ENCODE measurements around the gene NEO1.

The NEO1 gene

DNA sequence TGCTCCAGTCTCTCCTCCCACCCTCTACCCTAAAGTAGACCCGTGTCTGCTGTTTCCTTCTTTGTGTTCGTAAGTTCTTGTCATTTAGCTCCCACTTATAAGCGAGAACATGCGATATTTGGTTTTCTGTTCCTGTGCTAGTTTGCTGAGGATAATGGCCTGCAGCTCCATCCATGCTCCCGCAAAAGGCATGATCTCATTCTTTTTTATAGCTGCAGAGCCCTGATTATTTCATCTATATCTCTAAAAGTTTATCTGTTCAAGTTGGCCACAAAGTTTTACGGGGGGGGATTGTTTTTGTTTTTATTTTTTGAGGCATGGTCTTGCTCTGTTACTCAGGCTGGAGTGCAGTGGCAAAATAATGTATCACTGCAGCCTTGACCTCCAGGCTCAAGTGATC, 4.4 kb upstream of the NEO1 start (continued):
- TF ChIP-seq, protein P1, sequence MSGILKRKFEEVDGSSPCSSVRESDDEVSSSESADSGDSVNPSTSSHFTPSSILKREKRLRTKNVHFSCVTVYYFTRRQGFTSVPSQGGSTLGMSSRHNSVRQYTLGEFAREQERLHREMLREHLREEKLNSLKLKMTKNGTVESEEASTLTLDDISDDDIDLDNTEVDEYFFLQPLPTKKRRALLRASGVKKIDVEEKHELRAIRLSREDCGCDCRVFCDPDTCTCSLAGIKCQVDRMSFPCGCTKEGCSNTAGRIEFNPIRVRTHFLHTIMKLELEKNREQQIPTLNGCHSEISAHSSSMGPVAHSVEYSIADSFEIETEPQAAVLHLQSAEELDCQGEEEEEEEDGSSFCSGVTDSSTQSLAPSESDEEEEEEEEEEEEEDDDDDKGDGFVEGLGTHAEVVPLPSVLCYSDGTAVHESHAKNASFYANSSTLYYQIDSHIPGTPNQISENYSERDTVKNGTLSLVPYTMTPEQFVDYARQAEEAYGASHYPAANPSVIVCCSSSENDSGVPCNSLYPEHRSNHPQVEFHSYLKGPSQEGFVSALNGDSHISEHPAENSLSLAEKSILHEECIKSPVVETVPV (CRISPR knock-in tag; IDR thresholded peaks at IDR 0.05) = no peak
- TF ChIP-seq ZNF8 (CRISPR knock-in tag; IDR thresholded peaks at IDR 0.05) (no peak), ZFP30 (CRISPR knock-in tag; IDR thresholded peaks at IDR 0.05) (no peak), ISL1 (CRISPR knock-in tag; IDR thresholded peaks at IDR 0.05) (no peak), ZNF565 (CRISPR knock-in tag; conservative IDR thresholded peaks at IDR 0.05; ENCODE audit: low read depth) (no peak), ZFP3 (CRISPR knock-in tag; IDR thresholded peaks at IDR 0.05) (no peak), OSR1 (CRISPR knock-in tag; IDR thresholded peaks at IDR 0.05) (no peak), ESRRG (CRISPR knock-in tag; IDR thresholded peaks at IDR 0.05) (no peak)

DNA sequence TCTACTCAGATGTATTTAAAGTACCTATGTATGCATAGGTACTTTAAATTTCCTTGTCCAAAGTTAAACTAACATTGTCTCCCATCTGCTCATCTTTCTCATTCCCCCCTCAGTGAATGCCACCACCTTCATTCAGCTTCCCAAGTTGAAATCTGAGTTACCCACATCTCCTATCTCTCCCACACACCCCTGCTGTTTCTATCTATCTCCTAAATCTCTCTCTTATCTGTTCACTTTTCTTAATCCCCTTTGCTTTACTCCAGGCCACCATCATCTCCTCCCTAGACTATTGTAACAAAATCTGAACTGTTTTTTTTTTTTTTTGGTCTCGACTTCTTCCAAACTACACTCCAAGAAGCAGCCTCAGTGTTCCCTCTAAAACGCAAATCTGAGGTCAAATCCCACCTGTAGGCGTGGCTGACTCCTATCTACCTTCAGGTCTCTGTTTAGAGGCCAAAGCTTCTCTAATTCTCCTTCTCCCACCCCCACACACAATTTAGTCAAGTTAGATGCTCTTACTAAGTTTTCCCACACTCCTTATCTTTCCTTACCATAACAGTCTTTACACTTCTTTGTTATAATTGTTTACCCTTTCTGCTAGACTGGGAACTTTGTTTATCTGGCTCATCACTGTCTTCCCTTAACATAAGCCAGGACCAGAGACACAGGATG, 3.5 kb upstream of the NEO1 start:
- TF ChIP-seq ISL1 (CRISPR knock-in tag; IDR thresholded peaks at IDR 0.05) (no peak), TCF4 (CRISPR knock-in tag; IDR thresholded peaks at IDR 0.05; ENCODE audit: borderline replicate concordance) (0 out of 2 replicates have a peak, but pooled peaks have one; percentile 17), GLIS3 (CRISPR knock-in tag; IDR thresholded peaks at IDR 0.05) (no peak), ZNF70 (CRISPR knock-in tag; IDR thresholded peaks at IDR 0.05) (no peak), CSDC2 (CRISPR knock-in tag; IDR thresholded peaks at IDR 0.05) (no peak), BACH2 (CRISPR knock-in tag; IDR thresholded peaks at IDR 0.05; ENCODE audit: borderline replicate concordance) (no peak)

DNA sequence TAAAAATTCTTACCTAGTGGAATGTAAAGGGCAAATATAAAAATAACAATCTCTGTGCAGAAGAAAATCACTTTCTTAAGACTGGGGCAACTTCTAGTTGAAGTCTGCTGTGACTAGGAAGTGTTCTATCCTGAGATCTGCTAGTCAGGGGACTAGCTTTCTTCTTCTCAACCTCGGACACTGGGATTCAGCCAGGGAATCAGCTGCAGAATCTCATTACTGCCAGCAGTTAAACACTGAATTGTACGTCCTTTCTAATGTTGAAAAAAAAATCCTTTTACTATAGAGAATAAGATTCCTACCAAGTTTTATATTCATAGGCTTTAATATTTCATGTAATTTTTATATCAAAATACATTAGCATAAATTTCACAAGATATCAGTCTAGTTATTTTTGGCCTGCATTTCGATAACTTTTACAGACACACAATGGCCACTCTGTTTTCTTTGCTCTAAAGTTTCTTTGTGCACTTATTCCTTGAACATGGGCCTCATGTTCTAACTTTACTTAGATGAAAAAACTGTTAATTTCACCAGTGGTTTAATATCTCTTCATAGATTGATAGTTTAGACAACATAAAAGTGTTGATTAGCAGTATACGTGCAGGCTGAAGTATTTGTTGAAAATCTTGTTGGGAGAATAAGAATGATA, 2.6 kb upstream of the NEO1 start:
- TF ChIP-seq ZFP3 (CRISPR knock-in tag; IDR thresholded peaks at IDR 0.05) = no peak
- no peak for TF ChIP-seq ZC3H10 (CRISPR knock-in tag; IDR thresholded peaks at IDR 0.05)
- TF ChIP-seq OSR1 (CRISPR knock-in tag; IDR thresholded peaks at IDR 0.05) = no peak
- no peak for TF ChIP-seq TCF4 (CRISPR knock-in tag; IDR thresholded peaks at IDR 0.05; ENCODE audit: borderline replicate concordance)
- TF ChIP-seq ESRRG (CRISPR knock-in tag; IDR thresholded peaks at IDR 0.05) = no peak
- no peak for TF ChIP-seq ISL1 (CRISPR knock-in tag; IDR thresholded peaks at IDR 0.05)
- no peak for TF ChIP-seq PPARA (CRISPR knock-in tag; IDR thresholded peaks at IDR 0.05; ENCODE audit: borderline replicate concordance)
- no peak for TF ChIP-seq ZNF70 (CRISPR knock-in tag; IDR thresholded peaks at IDR 0.05)
- no peak for TF ChIP-seq ARNTL (CRISPR knock-in tag; IDR thresholded peaks at IDR 0.05; ENCODE audit: borderline replicate concordance, low read depth)
- no peak for TF ChIP-seq RARB (CRISPR knock-in tag; IDR thresholded peaks at IDR 0.05)
- TF ChIP-seq, protein P2, sequence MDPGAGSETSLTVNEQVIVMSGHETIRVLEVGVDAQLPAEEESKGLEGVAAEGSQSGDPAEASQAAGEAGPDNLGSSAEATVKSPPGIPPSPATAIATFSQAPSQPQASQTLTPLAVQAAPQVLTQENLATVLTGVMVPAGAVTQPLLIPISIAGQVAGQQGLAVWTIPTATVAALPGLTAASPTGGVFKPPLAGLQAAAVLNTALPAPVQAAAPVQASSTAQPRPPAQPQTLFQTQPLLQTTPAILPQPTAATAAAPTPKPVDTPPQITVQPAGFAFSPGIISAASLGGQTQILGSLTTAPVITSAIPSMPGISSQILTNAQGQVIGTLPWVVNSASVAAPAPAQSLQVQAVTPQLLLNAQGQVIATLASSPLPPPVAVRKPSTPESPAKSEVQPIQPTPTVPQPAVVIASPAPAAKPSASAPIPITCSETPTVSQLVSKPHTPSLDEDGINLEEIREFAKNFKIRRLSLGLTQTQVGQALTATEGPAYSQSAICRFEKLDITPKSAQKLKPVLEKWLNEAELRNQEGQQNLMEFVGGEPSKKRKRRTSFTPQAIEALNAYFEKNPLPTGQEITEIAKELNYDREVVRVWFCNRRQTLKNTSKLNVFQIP (CRISPR knock-in tag; IDR thresholded peaks at IDR 0.05; ENCODE audit: borderline replicate concordance, low read depth) = no peak
- no peak for TF ChIP-seq ZFP30 (CRISPR knock-in tag; IDR thresholded peaks at IDR 0.05)
- no peak for TF ChIP-seq SNAI2 (CRISPR knock-in tag; IDR thresholded peaks at IDR 0.05)
- no peak for ATAC-seq

More for the DNA sequence above, 3.5 kb upstream of the NEO1 start:
- no peak for ATAC-seq

DNA sequence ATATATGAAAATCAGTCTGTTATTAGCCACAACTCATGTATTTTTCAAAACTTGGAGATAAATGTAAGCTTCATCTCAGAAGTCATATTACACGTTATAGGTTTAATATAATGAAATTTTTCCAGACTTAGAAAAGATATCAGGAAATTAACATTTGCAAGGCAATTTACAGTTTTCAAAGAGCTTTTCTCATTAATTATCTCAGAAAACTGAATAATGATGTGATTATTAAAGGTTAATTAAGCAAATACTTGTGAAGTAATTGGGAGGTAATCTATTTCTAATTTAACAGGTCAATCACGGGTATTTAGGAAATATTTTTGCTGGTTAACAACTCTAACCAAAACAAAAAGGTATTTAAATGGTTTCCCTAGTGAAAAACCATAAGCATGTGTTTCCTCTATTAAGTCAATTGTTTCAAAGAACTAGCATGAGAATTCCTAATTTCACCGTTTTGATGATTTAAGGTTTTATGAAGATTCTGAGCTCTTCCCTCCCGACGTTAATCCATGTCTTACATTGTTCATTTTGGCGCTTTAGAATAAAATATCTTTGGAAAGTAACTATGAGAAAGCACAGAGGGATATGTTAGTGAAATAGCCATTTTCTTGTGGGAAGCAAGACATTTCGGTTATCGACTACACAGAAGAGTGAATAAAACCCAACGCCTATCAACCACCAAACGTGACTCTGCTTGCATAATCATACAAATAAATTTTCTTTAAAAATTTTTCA, 1.5 kb upstream of the NEO1 start:
- TF ChIP-seq ZFP30 (CRISPR knock-in tag; IDR thresholded peaks at IDR 0.05) (no peak), GLIS3 (CRISPR knock-in tag; IDR thresholded peaks at IDR 0.05) (no peak), ZC3H10 (CRISPR knock-in tag; IDR thresholded peaks at IDR 0.05) (no peak), ESRRG (CRISPR knock-in tag; IDR thresholded peaks at IDR 0.05) (no peak), ZFP3 (CRISPR knock-in tag; IDR thresholded peaks at IDR 0.05) (no peak), SNAI2 (CRISPR knock-in tag; IDR thresholded peaks at IDR 0.05) (no peak), ZNF565 (CRISPR knock-in tag; conservative IDR thresholded peaks at IDR 0.05; ENCODE audit: low read depth) (no peak), TCF4 (CRISPR knock-in tag; IDR thresholded peaks at IDR 0.05; ENCODE audit: borderline replicate concordance) (no peak)
- TF ChIP-seq, protein P3, sequence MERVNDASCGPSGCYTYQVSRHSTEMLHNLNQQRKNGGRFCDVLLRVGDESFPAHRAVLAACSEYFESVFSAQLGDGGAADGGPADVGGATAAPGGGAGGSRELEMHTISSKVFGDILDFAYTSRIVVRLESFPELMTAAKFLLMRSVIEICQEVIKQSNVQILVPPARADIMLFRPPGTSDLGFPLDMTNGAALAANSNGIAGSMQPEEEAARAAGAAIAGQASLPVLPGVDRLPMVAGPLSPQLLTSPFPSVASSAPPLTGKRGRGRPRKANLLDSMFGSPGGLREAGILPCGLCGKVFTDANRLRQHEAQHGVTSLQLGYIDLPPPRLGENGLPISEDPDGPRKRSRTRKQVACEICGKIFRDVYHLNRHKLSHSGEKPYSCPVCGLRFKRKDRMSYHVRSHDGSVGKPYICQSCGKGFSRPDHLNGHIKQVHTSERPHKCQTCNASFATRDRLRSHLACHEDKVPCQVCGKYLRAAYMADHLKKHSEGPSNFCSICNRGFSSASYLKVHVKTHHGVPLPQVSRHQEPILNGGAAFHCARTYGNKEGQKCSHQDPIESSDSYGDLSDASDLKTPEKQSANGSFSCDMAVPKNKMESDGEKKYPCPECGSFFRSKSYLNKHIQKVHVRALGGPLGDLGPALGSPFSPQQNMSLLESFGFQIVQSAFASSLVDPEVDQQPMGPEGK (CRISPR knock-in tag; IDR thresholded peaks at IDR 0.05; ENCODE audit: borderline replicate concordance) = no peak
- TF ChIP-seq, protein P1 (CRISPR knock-in tag; IDR thresholded peaks at IDR 0.05) = no peak
- TF ChIP-seq, protein P4, sequence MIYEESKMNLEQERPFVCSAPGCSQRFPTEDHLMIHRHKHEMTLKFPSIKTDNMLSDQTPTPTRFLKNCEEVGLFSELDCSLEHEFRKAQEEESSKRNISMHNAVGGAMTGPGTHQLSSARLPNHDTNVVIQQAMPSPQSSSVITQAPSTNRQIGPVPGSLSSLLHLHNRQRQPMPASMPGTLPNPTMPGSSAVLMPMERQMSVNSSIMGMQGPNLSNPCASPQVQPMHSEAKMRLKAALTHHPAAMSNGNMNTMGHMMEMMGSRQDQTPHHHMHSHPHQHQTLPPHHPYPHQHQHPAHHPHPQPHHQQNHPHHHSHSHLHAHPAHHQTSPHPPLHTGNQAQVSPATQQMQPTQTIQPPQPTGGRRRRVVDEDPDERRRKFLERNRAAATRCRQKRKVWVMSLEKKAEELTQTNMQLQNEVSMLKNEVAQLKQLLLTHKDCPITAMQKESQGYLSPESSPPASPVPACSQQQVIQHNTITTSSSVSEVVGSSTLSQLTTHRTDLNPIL (CRISPR knock-in tag; IDR thresholded peaks at IDR 0.05; ENCODE audit: low read depth) = no peak
- no peak for ATAC-seq
